Osteoblast (primary cell): Measurements from ENCODE around the gene CLDN20. TPM values are rescaled to one million over a fixed set of nuclear protein-coding genes. Genes with fewer than 3 reads are reported as not detected.

Experiments
- DNase-seq: peaks from one replicate; pipeline ENCODE4 v3.0.0; 2011; ENCODE audit warnings: low spot score, mixed read lengths; ENCODE audit not compliant: insufficient read length; ENCODE audit errors: missing footprints
- H2AFZ ChIP-seq: 2 replicates; pipeline ENCODE4 v1.6.0; 2011; ENCODE audit warnings: mild to moderate bottlenecking, low read length
- H3K27ac ChIP-seq: 2 replicates; pipeline ENCODE4 v1.5.1; 2011; ENCODE audit warnings: mild to moderate bottlenecking, low read depth, low read length, moderate library complexity
- H3K27me3 ChIP-seq: 2 replicates; pipeline ENCODE4 v1.6.0; 2012; ENCODE audit warnings: mild to moderate bottlenecking, control low read depth, inconsistent platforms, low read length, moderate library complexity; ENCODE audit not compliant: insufficient read depth
- H3K36me3 ChIP-seq: 2 replicates; pipeline ENCODE4 v1.5.1; 2011; ENCODE audit warnings: mild to moderate bottlenecking, low read length, control low read depth, moderate library complexity; ENCODE audit not compliant: insufficient read depth
- H3K4me1 ChIP-seq: 2 replicates; pipeline ENCODE4 v1.5.1; 2011; ENCODE audit warnings: mild to moderate bottlenecking, low read length, control low read depth, moderate library complexity; ENCODE audit not compliant: insufficient read depth
- H3K4me2 ChIP-seq: 2 replicates; pipeline ENCODE4 v1.6.0; 2011; ENCODE audit warnings: mild to moderate bottlenecking, low read length; ENCODE audit not compliant: insufficient read depth
- H3K4me3 ChIP-seq: fragments of 200-600 bp; sonication (generic); 3 replicates; pipeline ENCODE4 v1.5.1; 2012; ENCODE audit warnings: mild to moderate bottlenecking, low read length, inconsistent platforms; ENCODE audit not compliant: insufficient read depth
- H3K79me2 ChIP-seq: 2 replicates; pipeline ENCODE4 v1.6.0; 2012; ENCODE audit warnings: mild to moderate bottlenecking, low read length, control low read depth, inconsistent platforms; ENCODE audit not compliant: insufficient read depth
- H3K9me3 ChIP-seq: 2 replicates; pipeline ENCODE4 v1.5.1; 2011; ENCODE audit warnings: low read depth, low read length, control low read depth
- H4K20me1 ChIP-seq: 2 replicates; pipeline ENCODE4 v1.6.0; 2012; ENCODE audit warnings: mild to moderate bottlenecking, low read length, control low read depth; ENCODE audit not compliant: insufficient read depth
- total RNA-seq: library from RNA; depleted of rRNA; stranded (reverse); fragments of >200 nt; gene quantifications from 2 replicates; pipeline ENCODE4 v1.2.3, GENCODE V29; 2012
- TF ChIP-seq, protein P1 (sequence below): IDR thresholded peaks from 2 replicates; pipeline ENCODE4 v1.5.1; 2011; ENCODE audit warnings: mild to moderate bottlenecking, low read depth, low read length, moderate library complexity; ENCODE audit errors: extremely low read depth

Gene CLDN20
- total RNA-seq, 1 donor, result not detected

DNA sequence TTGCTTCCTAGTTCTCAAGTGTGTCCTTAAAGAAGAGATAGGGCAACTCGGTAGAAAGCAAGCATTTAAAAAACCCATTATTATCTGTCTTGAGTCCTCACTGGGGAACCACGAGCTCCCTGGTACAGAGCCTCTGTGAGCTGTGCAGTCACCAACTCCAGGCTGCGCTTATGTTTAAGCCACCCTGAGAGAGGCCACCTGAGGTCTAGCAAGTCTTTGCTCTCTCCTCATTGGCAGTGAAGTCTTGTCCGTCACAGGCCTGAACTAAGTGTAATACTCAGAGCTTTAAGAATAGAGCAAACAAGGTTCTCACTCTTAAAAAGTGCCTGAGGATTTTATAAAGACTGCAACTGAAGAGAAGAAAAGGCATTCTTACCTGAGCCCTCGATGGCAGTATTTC lies 3.9 kb upstream of the CLDN20 start:
- Histone ChIP-seq H3K27ac (no peak overlapping the region), H3K4me2 (no peak overlapping the region), H2AFZ (no peak overlapping the region), H3K36me3 (peaks cover 46% of the 10 kb centered on the region), H3K4me1 (peaks cover 12% of the 10 kb centered on the region), H3K4me3 (no peak overlapping the region), H4K20me1 (no peaks in the 10 kb centered on the region), H3K79me2 (no peaks in the 10 kb centered on the region), H3K9me3 (no peaks in the 10 kb centered on the region), H3K27me3 (no peaks in the 10 kb centered on the region)
- TF ChIP-seq, protein P1, sequence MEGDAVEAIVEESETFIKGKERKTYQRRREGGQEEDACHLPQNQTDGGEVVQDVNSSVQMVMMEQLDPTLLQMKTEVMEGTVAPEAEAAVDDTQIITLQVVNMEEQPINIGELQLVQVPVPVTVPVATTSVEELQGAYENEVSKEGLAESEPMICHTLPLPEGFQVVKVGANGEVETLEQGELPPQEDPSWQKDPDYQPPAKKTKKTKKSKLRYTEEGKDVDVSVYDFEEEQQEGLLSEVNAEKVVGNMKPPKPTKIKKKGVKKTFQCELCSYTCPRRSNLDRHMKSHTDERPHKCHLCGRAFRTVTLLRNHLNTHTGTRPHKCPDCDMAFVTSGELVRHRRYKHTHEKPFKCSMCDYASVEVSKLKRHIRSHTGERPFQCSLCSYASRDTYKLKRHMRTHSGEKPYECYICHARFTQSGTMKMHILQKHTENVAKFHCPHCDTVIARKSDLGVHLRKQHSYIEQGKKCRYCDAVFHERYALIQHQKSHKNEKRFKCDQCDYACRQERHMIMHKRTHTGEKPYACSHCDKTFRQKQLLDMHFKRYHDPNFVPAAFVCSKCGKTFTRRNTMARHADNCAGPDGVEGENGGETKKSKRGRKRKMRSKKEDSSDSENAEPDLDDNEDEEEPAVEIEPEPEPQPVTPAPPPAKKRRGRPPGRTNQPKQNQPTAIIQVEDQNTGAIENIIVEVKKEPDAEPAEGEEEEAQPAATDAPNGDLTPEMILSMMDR, result no peak
- DNase-seq, result no peak

DNA sequence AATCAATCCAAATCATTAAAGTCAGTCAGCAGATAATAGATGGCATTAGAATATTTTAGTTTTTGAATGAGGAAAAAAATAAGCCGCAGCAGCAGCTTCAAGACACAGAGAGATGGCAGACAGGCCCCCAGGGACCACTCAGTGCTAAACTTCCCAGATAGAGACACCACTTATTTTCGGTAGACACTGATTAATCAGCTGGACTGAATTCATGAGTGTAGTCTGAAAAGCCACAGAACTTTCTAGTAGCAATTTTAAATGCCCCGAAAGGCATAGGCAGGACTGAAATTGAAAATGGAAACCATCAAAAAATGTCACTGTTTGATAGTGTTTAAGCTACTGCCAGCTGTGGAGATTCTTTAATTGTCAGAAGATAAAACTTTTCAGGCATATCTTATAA lies 3.1 kb upstream of the CLDN20 start:
- TF ChIP-seq, protein P1, result no peak

DNA sequence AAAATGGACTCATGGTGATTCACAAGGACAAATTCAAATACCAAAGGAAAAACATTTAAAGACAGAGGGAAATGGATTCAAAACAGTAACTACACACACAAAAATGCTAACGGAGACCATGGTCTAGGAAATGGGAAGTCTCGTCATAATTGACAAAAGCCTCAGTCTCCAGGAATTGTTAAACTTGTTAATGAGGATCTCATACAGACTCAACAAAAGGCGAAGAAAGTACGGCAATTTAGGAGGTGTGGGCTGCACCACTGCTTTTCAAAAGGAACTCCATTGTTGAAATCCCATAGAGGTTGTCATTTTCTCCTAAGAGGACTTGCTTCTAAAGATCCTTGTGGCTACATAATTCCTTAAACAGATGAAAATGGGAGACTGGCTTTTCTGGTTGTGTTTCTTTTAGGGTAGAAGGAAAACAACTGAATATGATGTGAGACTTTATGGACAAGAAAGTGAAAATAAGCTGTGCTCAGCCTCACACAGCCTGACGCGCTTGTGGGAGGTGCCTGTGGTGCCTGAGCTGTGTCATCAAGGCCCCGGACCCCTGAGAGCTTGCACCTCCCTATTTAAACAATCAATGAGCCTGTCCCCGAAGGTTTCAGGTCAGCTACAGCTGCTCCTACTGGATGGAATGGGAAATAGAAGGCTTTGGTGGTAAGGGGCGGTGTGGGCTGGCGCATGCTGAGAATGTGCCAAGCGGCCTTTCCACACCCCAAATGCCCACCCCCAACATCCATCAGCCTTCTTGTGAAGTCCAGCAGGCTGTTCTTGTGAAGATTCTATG lies 2.5 kb upstream of the CLDN20 start:
- no peak overlapping the region for H3K27ac ChIP-seq
- H3K4me3 ChIP-seq, result no peak overlapping the region
- H3K36me3 ChIP-seq, result peaks cover 37% of the 10 kb centered on the region
- no peaks in the 10 kb centered on the region for H3K9me3 ChIP-seq
- no peaks in the 10 kb centered on the region for H4K20me1 ChIP-seq
- no peaks in the 10 kb centered on the region for H3K27me3 ChIP-seq
- H2AFZ ChIP-seq, result no peak overlapping the region
- DNase-seq, result no peak
- TF ChIP-seq, protein P1, result peak; percentile 8
- H3K4me1 ChIP-seq, result peaks cover 14% of the 10 kb centered on the region
- H3K79me2 ChIP-seq, result no peaks in the 10 kb centered on the region
- peak overlapping the region; percentile 17 for H3K4me2 ChIP-seq

More for the DNA sequence above, 3.1 kb upstream of the CLDN20 start:
- no peaks in the 10 kb centered on the region for H3K9me3 ChIP-seq
- no peaks in the 10 kb centered on the region for H3K79me2 ChIP-seq
- peaks cover 14% of the 10 kb centered on the region for H3K4me1 ChIP-seq
- H3K27ac ChIP-seq, result no peak overlapping the region
- no peak overlapping the region for H3K4me2 ChIP-seq
- H3K4me3 ChIP-seq, result no peak overlapping the region
- no peaks in the 10 kb centered on the region for H4K20me1 ChIP-seq
- peaks cover 43% of the 10 kb centered on the region for H3K36me3 ChIP-seq
- no peaks in the 10 kb centered on the region for H3K27me3 ChIP-seq
- DNase-seq, result no peak
- no peak overlapping the region for H2AFZ ChIP-seq

DNA sequence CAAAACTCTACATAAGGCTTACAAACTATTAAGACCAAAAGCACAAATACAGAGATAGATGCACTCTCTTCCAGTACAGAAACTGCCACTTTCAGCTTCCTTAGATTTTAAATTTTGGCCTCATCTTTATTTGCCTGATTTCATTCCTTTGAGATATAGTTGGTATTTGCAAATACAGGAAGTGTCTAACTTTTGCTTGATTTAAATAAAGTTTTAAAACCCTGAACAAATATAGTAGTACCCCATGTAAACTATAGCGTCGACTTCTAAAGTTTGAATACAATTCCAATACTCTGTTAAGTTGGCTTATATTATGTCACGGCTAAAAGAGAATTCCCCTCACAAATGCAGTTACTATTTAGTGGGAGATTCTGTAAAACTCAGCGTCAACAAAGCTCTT lies 1.2 kb upstream of the CLDN20 start:
- no peak for DNase-seq
- Histone ChIP-seq H4K20me1 (no peaks in the 10 kb centered on the region), H3K79me2 (no peaks in the 10 kb centered on the region), H3K4me2 (no peak overlapping the region), H3K36me3 (peaks cover 24% of the 10 kb centered on the region), H3K27me3 (no peaks in the 10 kb centered on the region), H3K4me3 (no peak overlapping the region), H3K27ac (no peak overlapping the region), H3K4me1 (peaks cover 14% of the 10 kb centered on the region), H3K9me3 (no peaks in the 10 kb centered on the region), H2AFZ (no peak overlapping the region)
- TF ChIP-seq, protein P1, result no peak
